HUES48 (cell line): ENCODE data around the gene NFKBIE.
A peak's percentile ranks its signal among the peaks of the same experiment; 100 is the strongest.

Experiments
- H3K27ac ChIP-seq: one replicate; pipeline ENCODE4 v1.7.0; 2013; ENCODE audit warnings: low read depth, low read length, inconsistent platforms
- H3K27me3 ChIP-seq: 2 replicates; pipeline ENCODE4 v1.6.1; 2013; ENCODE audit warnings: mild to moderate bottlenecking, low read length; ENCODE audit not compliant: control insufficient read depth, insufficient read depth
- H3K36me3 ChIP-seq: 2 replicates; pipeline ENCODE4 v1.6.1; 2013; ENCODE audit warnings: low read length; ENCODE audit not compliant: control insufficient read depth, insufficient read depth
- H3K4me1 ChIP-seq: 2 replicates; pipeline ENCODE4 v1.6.1; 2013; ENCODE audit warnings: mild to moderate bottlenecking, low read length; ENCODE audit not compliant: control insufficient read depth, insufficient read depth
- H3K4me3 ChIP-seq: 2 replicates; pipeline ENCODE4 v1.5.1; 2013; ENCODE audit warnings: mild to moderate bottlenecking, low read depth, low read length
- H3K9ac ChIP-seq: 2 replicates; pipeline ENCODE4 v1.6.1; 2013; ENCODE audit warnings: mild to moderate bottlenecking, low read depth, low read length, moderate library complexity
- H3K9me3 ChIP-seq: 2 replicates; pipeline ENCODE4 v1.6.1; 2013; ENCODE audit warnings: low read length; ENCODE audit not compliant: control insufficient read depth, insufficient read depth

The NFKBIE gene

GRCh38 chr6:44305200-44305725, 39.9 kb upstream of the NFKBIE start:
- Histone ChIP-seq H3K36me3 (peaks cover 94% of the 10 kb centered on the region), H3K9ac (no peak overlapping the region), H3K4me1 (no peaks in the 10 kb centered on the region), H3K27ac (peak overlapping the region; percentile 50), H3K9me3 (no peaks in the 10 kb centered on the region), H3K27me3 (no peaks in the 10 kb centered on the region), H3K4me3 (no peak overlapping the region)

DNA sequence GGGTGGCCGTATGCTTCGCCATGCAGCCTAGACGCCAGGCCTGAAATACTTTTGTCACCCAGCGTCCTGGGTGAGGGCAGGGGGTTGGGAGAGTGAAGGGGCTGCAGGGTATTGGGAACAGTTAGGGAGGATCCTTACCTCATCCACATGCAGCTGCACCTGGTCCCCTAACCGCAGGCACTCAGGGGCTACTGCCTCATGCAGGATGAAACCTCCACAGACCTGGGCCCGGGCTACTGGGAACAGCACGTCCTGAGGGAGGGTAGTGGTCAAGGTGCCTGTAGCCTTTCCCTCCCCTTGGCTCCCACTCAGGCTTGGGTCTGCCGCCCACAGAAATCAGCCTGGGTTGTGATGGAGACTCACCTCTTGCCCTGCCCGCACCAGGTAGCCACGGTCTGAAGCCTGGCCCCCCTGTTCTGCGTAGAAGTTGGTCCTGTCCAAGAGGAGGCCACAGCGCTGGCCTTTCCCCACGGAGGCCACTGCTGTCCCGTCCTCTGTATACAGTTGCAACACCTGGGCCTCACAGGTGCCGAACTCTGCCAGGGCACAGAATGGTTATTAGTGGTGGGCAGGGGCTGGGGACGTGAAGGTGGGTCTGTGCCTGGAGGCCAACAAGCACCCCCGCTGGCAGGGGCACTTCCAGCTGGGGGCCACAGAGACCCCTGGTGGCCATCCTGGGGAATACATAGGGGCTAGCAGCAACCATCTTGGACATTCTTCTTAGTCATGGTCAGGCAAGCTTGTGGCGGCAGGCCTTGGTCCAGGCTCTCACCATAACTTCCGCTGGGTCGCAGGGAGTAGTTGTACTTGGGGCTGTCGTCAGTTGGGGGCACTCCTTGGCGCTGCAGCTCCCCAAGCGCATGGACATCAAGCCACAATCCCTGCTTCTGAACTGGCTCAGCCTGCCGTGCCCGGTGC, 39.2 kb upstream of the NFKBIE start:
- Histone ChIP-seq H3K9ac (no peak overlapping the region), H3K27ac (peak overlapping the region; percentile 50), H3K4me3 (no peak overlapping the region), H3K4me1 (no peaks in the 10 kb centered on the region), H3K9me3 (no peaks in the 10 kb centered on the region), H3K27me3 (no peaks in the 10 kb centered on the region), H3K36me3 (peaks cover 91% of the 10 kb centered on the region)

DNA sequence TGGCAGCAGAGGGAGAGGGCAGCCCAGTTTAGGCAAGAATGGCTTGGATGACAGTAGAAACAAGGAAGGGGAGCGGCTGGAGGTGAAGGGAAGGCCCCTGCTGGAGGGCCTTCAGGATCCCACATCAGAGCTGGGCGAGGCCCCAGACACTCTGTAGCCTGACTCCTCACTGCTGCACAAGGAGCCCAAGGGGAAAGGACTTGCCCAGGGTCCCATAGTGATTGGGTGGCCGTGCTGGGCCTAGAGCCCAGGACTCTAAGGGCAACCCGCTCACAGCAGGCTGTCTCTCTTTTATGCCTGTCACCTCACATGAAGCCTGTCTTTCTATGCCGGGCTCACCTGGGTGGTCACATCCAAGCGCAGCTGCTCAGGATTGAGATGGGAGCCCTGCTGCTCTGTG, 38.5 kb upstream of the NFKBIE start:
- Histone ChIP-seq H3K36me3 (peaks cover 87% of the 10 kb centered on the region), H3K27me3 (no peaks in the 10 kb centered on the region), H3K27ac (no peak overlapping the region), H3K9me3 (no peaks in the 10 kb centered on the region), H3K9ac (no peak overlapping the region), H3K4me1 (no peaks in the 10 kb centered on the region), H3K4me3 (no peak overlapping the region)

- no peaks in the 10 kb centered on the region for H3K4me1 ChIP-seq
- no peak overlapping the region for H3K9ac ChIP-seq
- H3K27me3 ChIP-seq: peaks cover 5% of the 10 kb centered on the region; the same call in 1 of the 2 replicates
- no peak overlapping the region for H3K4me3 ChIP-seq
- peaks cover 84% of the 10 kb centered on the region for H3K36me3 ChIP-seq
- H3K27ac ChIP-seq: no peak overlapping the region
- no peaks in the 10 kb centered on the region for H3K9me3 ChIP-seq
These were observed 37.5 kb upstream of the NFKBIE start for GRCh38 chr6:44302856-44303255.

- no peak overlapping the region for H3K9ac ChIP-seq
- H3K4me3 ChIP-seq: no peak overlapping the region
- H3K27ac ChIP-seq: no peak overlapping the region
- no peaks in the 10 kb centered on the region for H3K9me3 ChIP-seq
- peaks cover under 1% of the 10 kb centered on the region; the same call in 1 of the 2 replicates for H3K4me1 ChIP-seq
- H3K36me3 ChIP-seq: peaks cover 75% of the 10 kb centered on the region
- peaks cover 9% of the 10 kb centered on the region; the same call in 1 of the 2 replicates for H3K27me3 ChIP-seq
These were observed 36.6 kb upstream of the NFKBIE start for GRCh38 chr6:44301782-44302564.

DNA sequence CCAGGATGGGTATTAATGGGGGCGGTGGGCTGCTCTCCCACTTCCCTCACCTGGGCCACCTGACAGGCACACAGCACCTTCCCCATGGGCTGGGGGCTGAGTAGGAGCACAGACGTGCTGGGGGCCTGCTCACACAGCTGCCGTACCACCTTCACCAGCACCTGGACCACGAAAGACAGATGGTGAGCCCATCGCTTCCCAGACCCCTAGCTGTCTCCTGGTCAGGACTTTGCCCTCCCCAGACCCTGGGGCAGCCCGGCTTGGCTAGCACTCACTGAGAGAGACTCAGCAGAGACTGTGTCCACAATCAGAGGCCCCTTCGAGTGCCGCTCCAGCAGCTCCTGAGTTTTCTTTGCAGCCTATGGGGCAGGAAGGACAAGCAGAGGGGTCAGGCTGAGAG, 35.8 kb upstream of the NFKBIE start:
- Histone ChIP-seq H3K36me3 (peaks cover 66% of the 10 kb centered on the region), H3K9me3 (no peaks in the 10 kb centered on the region), H3K27me3 (peaks cover 18% of the 10 kb centered on the region), H3K4me3 (no peak overlapping the region), H3K9ac (no peak overlapping the region), H3K27ac (no peak overlapping the region), H3K4me1 (peaks cover 7% of the 10 kb centered on the region; the same call in 1 of the 2 replicates)

GRCh38 chr6:44300292-44300823, 35.0 kb upstream of the NFKBIE start:
- H3K4me3 ChIP-seq: no peak overlapping the region
- H3K36me3 ChIP-seq: peaks cover 59% of the 10 kb centered on the region
- peaks cover 7% of the 10 kb centered on the region; the same call in 1 of the 2 replicates for H3K4me1 ChIP-seq
- no peak overlapping the region for H3K27ac ChIP-seq
- H3K9ac ChIP-seq: no peak overlapping the region
- peaks cover 25% of the 10 kb centered on the region for H3K27me3 ChIP-seq
- H3K9me3 ChIP-seq: no peaks in the 10 kb centered on the region

DNA sequence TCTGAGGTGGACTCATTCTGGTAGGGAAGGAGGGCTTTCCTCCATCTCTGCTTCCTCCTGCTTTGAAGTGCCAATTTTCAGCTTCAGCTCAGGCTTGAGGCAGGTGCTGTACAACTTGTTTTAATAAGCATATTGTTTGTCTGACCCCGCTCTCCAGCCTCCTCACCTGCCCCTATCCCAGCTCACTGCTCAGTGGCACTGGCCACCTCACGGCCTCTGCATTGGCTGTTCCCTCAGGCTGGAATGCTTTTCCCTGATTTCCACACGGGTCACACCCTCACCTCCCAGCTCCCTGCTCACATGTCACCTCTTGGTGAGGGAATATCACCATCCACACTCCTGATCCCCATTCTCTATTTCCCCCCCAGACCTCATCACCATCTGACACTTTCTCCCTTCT, 33.5 kb upstream of the NFKBIE start:
- Histone ChIP-seq H3K27ac (no peak overlapping the region), H3K4me1 (peaks cover 7% of the 10 kb centered on the region; the same call in 1 of the 2 replicates), H3K9me3 (no peaks in the 10 kb centered on the region), H3K36me3 (peaks cover 44% of the 10 kb centered on the region), H3K4me3 (no peak overlapping the region), H3K27me3 (peaks cover 32% of the 10 kb centered on the region), H3K9ac (no peak overlapping the region)

GRCh38 chr6:44298055-44298803, 32.9 kb upstream of the NFKBIE start:
- H3K4me1 ChIP-seq: peaks cover 7% of the 10 kb centered on the region; the same call in 1 of the 2 replicates
- peak overlapping the region; percentile 78 for H3K4me3 ChIP-seq
- no peak overlapping the region for H3K27ac ChIP-seq
- H3K36me3 ChIP-seq: peaks cover 37% of the 10 kb centered on the region
- no peaks in the 10 kb centered on the region for H3K9me3 ChIP-seq
- peaks cover 32% of the 10 kb centered on the region for H3K27me3 ChIP-seq
- no peak overlapping the region; the same call in 1 of the 2 replicates for H3K9ac ChIP-seq
